NCI-H1436 treated with DMSO at 0.1 percent for 48 hours (cell line): Measurements from ENCODE around the gene SLC23A3.

ENCODE experiments used
- DNase-seq: peaks from one replicate; lab custom pipeline; 2025; lab: John Stamatoyannopoulos, UW

Gene SLC23A3

DNA sequence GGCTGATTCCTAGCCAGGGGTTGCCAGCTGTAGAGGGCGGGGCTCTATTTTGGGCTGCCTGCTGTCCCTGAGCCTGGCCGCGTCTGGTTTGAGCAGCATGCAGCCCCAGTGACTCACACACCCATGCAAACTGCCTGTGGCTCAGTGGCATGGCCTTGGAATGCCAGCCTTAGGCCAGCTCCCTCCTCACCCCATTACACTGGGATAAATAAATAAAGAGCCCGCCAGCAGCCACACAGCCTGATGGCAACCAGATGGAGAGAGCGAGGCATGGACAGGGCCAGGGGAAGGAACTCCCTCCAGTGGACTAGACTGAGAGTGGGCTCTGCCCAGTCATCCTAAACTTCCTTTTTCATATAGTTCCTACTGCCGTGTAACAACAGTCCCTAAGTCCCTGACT lies 27.5 kb downstream of the SLC23A3 start:
- no peak for DNase-seq

DNA sequence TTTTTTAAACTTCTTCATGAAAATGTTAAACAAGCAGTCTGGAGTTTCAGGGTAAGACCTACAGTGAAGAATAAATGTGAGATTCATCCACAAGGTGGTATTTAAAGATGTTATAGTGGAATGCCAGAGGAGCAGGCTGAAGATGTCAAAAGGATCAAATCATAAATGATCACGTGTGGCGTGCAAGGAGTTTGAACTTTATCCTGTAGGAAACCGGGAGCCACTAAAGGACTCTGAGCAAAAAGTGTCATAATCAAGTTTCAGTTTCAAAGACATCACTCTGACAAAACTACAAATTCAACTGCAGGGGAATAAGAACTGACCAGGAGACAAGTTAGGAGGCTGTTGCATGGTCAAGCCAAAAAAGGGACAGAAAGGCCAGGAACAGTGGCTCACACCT lies 29.1 kb downstream of the SLC23A3 start:
- DNase-seq, result no peak

DNA sequence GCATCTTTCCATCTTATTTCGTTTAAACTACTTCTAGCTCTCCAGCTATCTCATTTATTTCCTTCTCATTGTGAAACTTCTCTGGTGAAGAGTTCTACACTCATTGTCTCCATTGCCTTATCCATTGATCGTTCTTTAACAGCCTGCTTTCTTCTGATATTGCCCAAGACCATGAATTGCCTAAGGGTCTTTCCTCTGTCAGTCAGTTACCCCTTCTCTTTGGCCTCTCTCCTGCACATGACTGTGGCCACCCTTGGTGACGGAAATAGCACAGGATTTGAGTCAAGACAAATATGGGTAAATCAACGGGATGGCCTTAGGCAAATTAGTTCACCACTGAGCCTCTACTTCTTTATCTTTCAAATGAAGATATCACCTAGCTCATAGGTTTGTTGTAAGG lies 35.9 kb downstream of the SLC23A3 start:
- no peak for DNase-seq

DNA sequence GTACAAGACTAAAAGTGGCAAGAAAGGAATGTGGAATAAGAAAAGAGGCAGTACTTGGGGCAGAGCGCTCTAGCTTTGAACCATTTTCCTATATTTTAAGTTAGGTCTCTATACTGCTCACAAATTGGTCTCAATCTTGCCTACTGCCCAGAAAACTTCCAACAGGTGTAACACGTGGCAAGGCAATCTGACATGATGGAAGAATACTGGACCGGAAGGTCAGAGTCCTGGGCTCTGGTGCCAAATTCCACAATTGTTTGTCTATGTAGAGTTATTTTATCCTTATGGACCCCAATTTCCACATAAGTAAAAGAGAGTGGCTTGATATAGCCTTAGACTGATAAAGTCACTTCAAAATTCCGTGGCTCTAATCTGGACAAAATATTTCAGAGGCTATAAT lies 38.1 kb downstream of the SLC23A3 start:
- DNase-seq, result no peak

DNA sequence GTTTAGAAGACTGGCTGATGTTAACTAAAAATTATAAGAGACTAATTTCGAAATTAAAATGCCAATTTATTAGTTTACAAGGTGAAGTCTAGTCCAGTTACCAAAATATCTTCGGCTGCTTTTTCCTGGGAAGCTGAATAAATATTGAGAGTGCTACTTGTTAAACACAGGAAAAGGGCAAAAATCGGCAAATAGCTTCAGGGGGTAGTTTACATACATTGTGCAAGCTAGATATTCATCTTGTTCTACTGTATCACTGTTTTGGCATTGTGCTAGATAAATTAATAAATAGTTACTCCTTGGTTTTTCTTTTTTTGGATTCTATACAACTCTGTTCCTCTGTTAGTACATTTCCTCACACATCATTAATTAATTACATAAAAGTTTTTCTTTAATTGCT lies 38.5 kb downstream of the SLC23A3 start:
- DNase-seq, result no peak

DNA sequence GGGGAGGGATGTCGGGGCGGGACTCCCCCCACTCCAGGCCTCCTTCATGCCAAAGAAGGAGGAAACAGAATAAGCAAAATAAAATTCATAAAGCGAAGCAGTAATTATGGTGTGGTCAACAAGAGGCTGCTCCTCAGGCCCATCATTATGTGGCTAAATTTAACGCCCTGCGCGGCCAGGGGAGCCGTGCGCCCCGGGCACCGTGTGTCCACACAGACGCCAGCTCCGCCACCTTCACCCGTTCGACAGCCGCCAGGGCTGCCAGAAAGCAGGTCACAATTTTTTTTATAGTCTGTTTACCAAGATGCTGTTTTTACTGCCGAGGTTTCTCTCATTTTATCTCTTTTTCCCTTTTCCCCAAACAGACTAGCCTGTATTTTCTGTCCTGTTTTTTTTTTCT lies 40.2 kb downstream of the SLC23A3 start:
- no peak for DNase-seq

DNA sequence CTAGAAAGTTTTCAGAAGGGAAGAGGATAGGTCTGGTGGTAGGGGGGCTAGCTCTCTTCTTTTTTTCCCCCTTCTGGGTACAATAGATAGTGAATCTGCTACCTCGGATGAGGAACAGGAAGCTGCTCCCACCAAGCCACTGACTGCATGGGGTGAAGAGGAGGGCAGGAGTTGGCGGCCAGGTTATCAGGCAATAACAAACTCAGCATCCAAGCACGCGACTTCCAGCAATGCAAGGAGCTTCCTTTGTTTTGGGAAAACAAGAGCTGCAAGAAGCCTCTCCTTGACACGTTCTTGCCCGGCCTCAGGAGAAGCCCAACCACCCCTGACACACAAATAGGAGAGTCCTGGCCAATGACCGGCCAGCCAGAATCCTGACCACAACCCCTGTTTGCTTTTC lies 41.4 kb downstream of the SLC23A3 start:
- DNase-seq, result no peak

DNA sequence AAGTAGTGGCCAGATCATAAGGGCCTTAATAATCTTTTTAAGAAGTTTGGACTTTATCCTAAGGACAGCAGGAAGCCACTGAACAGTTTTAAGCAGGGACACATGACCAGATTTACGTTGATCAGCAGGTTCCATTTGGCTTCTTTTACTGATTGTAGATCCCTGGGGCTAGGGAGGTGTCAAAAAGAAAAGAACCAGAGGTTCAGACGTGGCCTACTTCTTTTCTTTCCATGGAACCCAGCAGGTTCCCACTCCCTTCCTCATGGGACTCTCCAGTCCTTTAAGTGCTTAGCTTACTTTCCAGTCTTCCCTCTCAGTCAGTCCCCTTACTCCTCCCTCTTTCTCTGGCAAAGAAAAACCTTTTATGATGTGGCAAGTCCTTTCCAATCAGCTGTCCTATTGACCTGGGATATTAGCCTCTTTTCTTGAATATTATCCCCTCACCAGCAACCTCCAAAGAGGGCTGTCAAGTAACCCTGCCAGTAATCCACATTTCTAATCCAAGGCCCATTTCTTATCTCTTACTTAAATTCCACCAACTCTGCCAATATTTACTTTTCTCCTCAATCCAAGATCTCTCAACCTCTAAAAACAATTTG lies 42.7 kb downstream of the SLC23A3 start:
- DNase-seq, result no peak

DNA sequence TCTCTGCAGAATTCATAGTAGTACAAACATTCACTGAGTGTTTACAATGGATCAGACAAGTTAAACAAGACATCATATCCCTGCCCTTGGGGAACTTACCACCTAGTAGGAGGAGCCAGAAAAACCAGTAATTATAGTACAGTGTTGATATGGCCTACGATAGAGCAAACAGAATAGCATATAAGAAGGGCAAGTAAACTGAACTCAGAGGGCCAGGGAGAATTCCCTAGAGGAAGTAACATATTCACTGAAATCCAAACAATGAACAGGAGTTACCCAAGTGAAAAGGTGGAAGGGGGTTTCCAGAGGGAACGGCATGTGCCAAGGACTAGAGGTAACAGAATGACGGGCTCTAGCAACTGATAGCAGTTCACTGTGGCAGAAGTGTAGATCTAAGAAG lies 43.3 kb downstream of the SLC23A3 start:
- DNase-seq, result no peak

DNA sequence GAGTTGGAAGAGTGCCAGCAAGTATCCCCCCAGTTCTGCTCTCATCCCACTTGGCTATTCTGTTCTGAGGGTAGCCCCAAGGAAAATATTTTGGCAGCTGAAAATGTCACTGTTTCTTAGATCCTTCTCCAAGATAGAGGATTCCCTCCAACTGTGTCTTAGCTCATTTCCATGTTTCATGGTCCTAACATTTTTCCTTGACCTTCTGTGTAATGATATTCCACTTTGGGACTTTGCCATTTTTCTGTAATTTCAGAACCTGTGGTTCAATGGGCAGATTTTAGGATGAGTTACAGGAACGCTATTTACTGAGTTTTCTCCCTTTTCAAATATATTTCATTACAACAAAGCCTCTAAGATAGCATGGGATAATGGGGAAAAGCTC lies 44.0 kb downstream of the SLC23A3 start:
- DNase-seq, result no peak

DNA sequence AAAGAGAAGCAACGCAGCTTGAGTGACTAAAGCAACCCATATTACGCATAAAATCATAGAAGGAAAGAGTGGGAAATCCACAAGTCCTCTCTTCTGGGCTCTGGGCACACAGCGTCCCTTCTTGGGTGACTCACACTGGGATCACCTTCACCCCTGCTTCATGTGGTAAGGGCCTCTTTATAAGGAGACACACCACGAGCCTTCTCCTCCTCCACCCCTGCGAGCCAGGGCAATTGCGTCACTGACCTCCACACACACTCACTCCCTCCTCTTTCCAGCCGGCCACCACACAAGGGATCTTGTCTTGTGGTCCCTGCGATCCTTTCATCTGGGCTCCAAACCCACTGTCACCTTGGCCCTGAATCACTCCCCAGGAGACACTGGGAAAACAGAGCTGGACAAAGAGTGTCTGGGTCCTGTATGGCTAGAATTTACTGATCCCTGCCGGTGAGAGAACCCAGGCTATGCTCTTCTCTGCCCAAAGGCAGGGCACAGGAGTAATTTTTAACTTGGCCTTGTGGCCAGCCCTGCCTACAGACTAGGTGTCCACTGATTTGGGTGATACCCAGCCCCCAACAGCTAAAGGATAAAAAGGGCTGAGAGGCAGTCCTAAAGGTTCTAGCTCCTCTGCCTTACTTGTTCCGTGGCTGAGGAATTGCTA lies 44.5 kb downstream of the SLC23A3 start:
- no peak for DNase-seq

DNA sequence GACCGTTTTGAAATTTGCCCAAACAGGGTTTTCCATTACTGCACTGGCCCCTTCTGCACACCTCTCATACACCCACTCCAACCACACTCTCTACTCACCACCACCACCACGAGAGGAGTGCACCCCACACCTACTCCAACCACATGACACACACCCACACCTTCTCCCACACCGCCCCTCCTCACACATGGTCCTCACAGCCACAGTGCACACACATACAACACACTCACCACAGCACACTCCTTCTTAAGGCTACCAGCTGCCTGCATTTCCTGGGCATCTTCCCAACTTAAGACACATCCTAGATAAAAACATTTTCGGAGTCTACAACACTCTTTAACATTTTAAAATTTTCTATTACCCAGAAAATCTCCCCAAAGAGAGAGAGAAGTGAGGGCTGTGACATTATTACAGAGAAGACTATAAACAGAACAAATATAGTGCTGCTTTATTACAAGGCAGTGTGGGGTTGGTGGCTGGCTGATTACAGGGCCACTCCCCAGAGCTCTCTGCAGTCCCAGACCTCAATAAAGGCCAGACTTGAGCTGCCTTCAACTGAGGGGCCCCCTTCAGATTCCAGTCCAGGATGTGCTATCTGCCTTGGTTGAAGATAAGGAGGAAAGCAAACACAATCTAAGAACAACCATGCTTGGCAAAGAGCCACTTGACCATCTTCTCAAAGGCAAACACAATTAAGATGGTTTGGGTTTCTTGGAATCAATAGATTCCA lies 45.3 kb downstream of the SLC23A3 start:
- no peak for DNase-seq

DNA sequence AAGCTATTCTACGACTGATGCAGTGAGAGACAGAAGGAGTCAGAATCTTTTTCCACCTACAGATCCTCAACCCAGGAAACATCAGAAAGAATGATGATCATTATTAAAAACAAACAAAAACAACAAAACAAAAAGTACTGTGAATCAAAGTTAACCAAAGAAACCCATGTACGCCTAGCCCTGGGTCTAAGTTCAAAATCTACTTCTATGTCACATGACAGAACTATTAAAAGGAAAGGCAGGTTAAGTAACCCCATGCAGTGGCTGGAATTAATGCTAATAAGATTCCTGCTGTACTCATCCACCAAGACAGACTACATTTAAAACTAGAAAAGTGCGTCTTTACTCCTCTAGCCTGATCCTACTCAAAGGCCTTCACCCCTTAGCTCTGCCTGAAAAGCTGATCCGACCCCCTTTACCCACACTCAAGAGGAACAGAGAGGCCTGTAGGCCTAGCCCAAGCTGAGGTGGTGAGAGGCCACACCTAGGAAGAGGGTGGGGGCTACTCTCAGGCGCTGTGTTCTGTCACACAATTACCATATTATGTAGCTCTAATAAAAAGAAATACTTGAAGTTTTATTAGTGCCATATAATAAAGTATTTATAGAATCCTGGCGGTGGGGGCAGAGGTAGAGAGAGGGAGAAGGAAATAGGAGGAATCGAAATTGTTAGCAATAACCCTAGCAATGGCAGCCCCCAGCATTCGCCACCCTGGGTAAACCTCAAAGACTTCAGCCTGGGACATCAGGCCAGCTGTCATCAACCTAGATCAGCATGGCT lies 46.3 kb downstream of the SLC23A3 start:
- no peak for DNase-seq

DNA sequence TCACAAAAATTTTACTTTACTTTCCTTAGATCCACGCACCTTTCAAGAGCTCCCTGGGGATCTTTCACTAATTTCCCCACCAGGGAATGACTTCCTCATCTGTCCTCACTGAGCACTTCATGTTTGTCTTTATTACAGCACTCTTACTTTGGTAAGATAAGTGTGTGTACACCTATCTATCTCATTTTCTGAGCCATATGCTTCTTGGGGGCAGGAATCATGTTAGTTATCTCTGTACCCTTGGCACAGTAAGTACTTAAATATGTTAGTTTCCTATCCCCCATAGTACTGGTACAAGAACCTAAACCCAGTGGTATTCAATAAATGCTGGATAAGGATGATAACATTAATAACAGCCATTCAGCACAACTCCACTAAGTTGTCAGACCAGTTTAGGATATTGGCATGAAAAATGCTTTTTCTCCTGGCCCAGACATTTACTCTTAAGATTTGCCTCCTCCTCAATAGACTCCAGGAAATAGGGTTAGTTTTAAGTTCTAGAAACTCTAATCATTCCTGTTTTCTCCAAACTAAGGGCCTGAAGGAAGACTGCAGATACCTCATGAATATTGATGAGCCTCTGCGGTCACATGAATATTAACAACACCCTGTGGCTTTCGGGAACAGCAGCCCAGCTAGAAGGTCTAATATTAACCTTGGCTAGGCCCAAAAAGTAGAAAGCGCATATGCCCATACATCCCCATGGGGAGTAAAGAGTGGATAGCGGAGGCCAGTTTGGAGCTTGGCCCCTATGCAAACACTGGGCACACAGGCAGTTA lies 47.4 kb downstream of the SLC23A3 start:
- no peak for DNase-seq

DNA sequence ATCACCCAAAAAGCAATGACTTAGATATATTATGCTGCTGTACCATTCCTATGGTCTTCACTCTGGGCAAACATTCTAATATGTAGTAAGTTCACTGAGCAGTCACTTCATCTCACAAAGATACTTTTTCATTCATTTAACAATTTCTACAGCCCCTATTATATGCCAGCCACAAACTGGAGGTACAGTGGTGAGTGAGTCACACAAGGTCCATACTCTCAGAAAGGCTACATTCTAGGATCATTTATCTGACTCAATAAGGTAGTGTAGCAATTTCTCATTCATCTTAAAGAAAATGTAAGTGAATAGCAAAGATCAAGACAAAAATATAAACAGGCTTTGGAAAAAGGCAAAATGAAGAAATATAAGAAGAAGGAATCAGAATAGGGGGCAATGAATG lies 49.7 kb downstream of the SLC23A3 start:
- no peak for DNase-seq

DNA sequence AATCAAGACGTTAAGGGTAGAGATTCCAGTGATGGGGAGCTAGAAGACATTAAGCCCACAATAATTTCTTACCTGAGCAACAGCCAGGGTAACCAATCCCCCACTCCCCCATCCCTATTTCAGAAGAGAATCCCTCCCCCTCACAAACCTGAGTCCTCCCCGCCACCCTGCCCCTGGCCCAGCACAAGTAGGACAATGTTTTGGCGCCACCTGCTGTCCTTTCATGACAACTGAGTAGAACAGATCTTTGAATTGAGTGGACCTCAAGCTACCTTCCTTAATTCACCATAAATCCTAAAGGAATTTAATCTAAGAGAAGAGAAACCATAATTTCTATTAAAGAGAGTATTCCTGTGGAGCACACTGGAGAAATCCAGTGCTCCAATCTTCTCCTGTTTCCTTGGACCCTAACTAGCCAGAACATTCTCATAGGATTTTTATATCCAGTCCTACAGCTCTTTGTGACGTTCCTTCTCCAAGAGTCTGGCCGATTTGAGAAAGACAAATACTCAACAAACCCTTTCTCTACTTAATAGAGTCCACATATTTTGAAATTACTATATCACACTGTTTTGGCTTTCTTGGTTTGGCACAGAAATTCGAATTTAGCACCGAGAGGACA lies 50.3 kb downstream of the SLC23A3 start:
- no peak for DNase-seq

DNA sequence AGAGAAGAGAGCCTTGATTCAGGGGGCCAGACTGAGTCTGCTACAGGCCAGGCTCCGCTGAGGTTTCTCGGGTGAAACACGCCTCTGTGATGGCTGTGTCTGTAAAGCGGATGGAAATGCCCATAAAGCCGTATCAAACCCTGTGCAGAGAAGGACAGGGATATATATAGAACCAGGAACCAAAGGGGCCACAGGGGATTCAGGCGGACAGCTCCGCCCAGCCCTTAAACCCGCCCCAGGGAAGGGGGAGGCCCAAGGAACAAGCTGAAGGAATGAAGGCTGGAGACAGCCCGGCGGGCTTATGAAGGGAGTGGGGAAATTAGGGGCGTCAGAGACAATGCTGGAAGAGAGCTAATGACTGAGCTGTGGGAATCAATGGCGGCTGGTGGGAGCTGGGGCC lies 51.3 kb downstream of the SLC23A3 start:
- DNase-seq, result no peak

DNA sequence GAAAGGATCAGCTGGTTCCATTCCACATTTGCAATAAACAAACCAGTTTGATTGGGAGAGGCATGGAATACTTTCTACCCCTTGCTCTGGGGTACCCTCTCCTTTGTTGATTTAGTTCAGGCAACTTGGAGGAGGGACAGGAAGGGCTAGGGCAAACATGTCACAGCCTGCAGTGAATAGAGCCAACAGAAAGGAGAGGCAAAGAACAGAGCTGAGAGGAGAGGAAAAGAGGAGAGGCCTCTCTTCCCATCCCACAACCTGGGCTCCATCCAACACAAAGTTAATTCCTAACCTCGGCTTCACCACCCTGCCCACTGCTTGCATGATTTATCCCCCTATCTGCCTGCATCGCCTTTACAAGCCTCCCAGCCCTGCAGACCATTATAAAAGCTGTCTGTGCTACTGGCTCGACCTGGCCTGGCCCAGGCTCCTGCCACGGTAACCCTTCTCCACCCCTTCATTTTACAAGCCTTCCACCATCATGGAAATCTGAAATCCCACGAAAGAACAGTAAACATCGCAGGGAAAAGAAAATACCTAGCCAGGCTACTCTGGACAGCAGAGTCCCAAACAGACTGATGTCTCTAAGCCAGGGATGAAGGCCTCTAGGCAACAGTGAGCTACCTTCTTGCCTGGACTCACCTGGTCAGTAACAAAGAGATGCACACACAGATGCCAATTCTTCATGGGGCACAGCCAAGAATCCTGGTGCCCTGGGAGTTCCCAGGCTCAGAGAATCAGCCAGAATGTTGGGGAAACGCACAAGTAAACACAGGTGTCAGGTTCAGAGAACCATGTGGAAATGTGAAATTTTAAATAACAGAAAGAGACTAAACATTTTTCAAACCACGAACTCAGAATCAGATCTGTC lies 52.8 kb downstream of the SLC23A3 start:
- DNase-seq, result no peak

DNA sequence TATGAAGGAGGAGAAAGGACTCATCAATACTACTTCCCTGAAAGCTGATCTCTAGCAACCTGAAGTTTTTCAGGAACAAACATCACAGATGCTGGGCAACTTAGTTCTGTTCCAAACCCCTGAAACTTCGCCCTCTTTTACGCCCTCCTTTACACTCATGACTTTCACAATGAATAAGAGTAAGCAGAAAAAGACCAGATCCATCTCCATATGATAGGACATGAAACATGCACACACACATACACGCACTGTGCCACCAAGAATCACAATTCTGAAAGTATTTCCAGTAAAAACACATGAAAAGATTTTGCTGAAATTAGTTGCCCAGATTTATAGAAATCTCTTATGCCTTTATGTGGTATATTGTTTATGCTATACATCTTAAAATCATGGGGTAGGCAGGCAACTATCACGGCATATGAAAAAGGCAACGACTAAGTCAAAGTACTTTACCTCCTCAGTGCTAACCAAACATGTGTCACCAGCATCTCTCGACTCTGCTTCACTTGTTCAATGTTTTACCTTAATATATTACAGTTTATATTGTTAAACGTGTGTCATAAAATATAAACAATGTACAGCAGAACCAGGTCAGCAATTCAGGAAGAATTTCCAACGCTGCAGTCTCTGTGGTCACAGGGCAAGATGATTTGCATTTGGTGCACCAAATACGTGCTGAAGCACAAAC lies 57.0 kb downstream of the SLC23A3 start:
- DNase-seq, result no peak

DNA sequence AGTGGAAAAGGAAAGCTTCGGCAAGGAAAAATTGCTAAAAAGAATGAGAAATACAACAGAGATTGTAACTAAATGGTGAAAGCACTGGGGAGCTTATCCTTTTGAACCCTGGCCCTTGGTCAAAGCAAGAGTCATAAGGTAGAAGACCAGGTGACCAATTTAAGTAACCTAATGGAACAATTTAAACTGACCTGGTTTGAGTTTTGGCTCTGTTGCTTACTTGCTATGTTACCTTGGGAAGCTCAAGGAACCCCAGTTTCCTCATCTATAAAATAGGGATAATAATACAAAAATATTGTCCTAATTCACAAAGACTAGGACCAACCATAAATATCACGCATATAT lies 57.8 kb downstream of the SLC23A3 start:
- DNase-seq, result no peak
